ENCODE measurements around the gene OGFR.

OGFR gene

GRCh38 chr20:62777528-62777830 lies 27.2 kb upstream of the OGFR start:
- no peak for TF ChIP-seq TARDBP (IDR thresholded peaks at IDR 0.05)
- CTCF ChIA-PET: no interaction called here
- DNase-seq (ENCODE audit: extremely low spot score): no peak
- POLR2A ChIA-PET: no interaction called here

GRCh38 chr20:62778058-62778457 lies 26.6 kb upstream of the OGFR start:
- POLR2A ChIA-PET: no interaction called here
- CTCF ChIA-PET: no interaction called here

GRCh38 chr20:62778601-62779416 lies 25.8 kb upstream of the OGFR start:
- ChIA-PET CTCF (no interaction called here), POLR2A (no interaction called here)
- no peak for TF ChIP-seq ELF4 (IDR thresholded peaks at IDR 0.05)
- TF ChIP-seq HDGF (IDR thresholded peaks at IDR 0.05; ENCODE audit: borderline replicate concordance): no peak
- TF ChIP-seq L3MBTL2 (conservative IDR thresholded peaks at IDR 0.05): no peak
- no peak for TF ChIP-seq SP1 (IDR thresholded peaks at IDR 0.05)
- TF ChIP-seq PKNOX1 (IDR thresholded peaks at IDR 0.05): no peak
- TF ChIP-seq SUZ12 (IDR thresholded peaks at IDR 0.05): no peak
- no peak for TF ChIP-seq ZNF384 (IDR thresholded peaks at IDR 0.05)
- DNase-seq (ENCODE audit: extremely low spot score): no peak

More at GRCh38 chr20:62778058-62778457, 26.6 kb upstream of the OGFR start:
- TF ChIP-seq FOXM1 (IDR thresholded peaks at IDR 0.05; ENCODE audit: borderline replicate concordance) (no peak), HDGF (IDR thresholded peaks at IDR 0.05; ENCODE audit: borderline replicate concordance) (no peak), BHLHE40 (IDR thresholded peaks at IDR 0.05; ENCODE audit: borderline replicate concordance) (no peak), SUZ12 (IDR thresholded peaks at IDR 0.05) (no peak), LEF1 (IDR thresholded peaks at IDR 0.05; ENCODE audit: borderline replicate concordance) (no peak), ELF4 (IDR thresholded peaks at IDR 0.05) (no peak), CTBP1 (IDR thresholded peaks at IDR 0.05; ENCODE audit: borderline replicate concordance) (no peak), L3MBTL2 (conservative IDR thresholded peaks at IDR 0.05) (no peak), ZNF384 (IDR thresholded peaks at IDR 0.05) (no peak), TARDBP (IDR thresholded peaks at IDR 0.05) (no peak)
- DNase-seq (ENCODE audit: extremely low spot score): no peak

GRCh38 chr20:62779417-62779685 lies 25.3 kb upstream of the OGFR start:
- ChIA-PET POLR2A (no interaction called here), CTCF (no interaction called here)
- DNase-seq (ENCODE audit: extremely low spot score): no peak
- no peak for TF ChIP-seq PKNOX1 (IDR thresholded peaks at IDR 0.05)
- TF ChIP-seq L3MBTL2 (conservative IDR thresholded peaks at IDR 0.05): no peak
- no peak for TF ChIP-seq LEF1 (IDR thresholded peaks at IDR 0.05; ENCODE audit: borderline replicate concordance)
- TF ChIP-seq SP1 (IDR thresholded peaks at IDR 0.05): no peak
- TF ChIP-seq BHLHE40 (IDR thresholded peaks at IDR 0.05; ENCODE audit: borderline replicate concordance): no peak
- TF ChIP-seq ELF4 (IDR thresholded peaks at IDR 0.05): no peak
- no peak for TF ChIP-seq ARNT (IDR thresholded peaks at IDR 0.05)
- TF ChIP-seq HDGF (IDR thresholded peaks at IDR 0.05; ENCODE audit: borderline replicate concordance): no peak
- no peak for TF ChIP-seq NFRKB (IDR thresholded peaks at IDR 0.05)
- no peak for TF ChIP-seq TARDBP (IDR thresholded peaks at IDR 0.05)
- no peak for TF ChIP-seq FOXM1 (IDR thresholded peaks at IDR 0.05; ENCODE audit: borderline replicate concordance)
- no peak for TF ChIP-seq SUZ12 (IDR thresholded peaks at IDR 0.05)
- TF ChIP-seq FOXA1 (IDR thresholded peaks at IDR 0.05): no peak
- no peak for TF ChIP-seq CTBP1 (IDR thresholded peaks at IDR 0.05; ENCODE audit: borderline replicate concordance)
- no peak for TF ChIP-seq ZNF384 (IDR thresholded peaks at IDR 0.05)

- DNase-seq (ENCODE audit: extremely low spot score): no peak
- TF ChIP-seq NFRKB (IDR thresholded peaks at IDR 0.05): no peak
- TF ChIP-seq TARDBP (IDR thresholded peaks at IDR 0.05): no peak
- TF ChIP-seq SP1 (IDR thresholded peaks at IDR 0.05): no peak
- TF ChIP-seq L3MBTL2 (conservative IDR thresholded peaks at IDR 0.05): no peak
- no peak for TF ChIP-seq LEF1 (IDR thresholded peaks at IDR 0.05; ENCODE audit: borderline replicate concordance)
- no peak for TF ChIP-seq PKNOX1 (IDR thresholded peaks at IDR 0.05)
- TF ChIP-seq ARNT (IDR thresholded peaks at IDR 0.05): no peak
- TF ChIP-seq ZNF384 (IDR thresholded peaks at IDR 0.05): no peak
- TF ChIP-seq BHLHE40 (IDR thresholded peaks at IDR 0.05; ENCODE audit: borderline replicate concordance): no peak
- TF ChIP-seq HDGF (IDR thresholded peaks at IDR 0.05; ENCODE audit: borderline replicate concordance): no peak
- TF ChIP-seq CTBP1 (IDR thresholded peaks at IDR 0.05; ENCODE audit: borderline replicate concordance): no peak
- no peak for TF ChIP-seq FOXK2 (IDR thresholded peaks at IDR 0.05)
- no peak for TF ChIP-seq FOXM1 (IDR thresholded peaks at IDR 0.05; ENCODE audit: borderline replicate concordance)
- no peak for TF ChIP-seq FOXA1 (IDR thresholded peaks at IDR 0.05)
- no peak for TF ChIP-seq ELF4 (IDR thresholded peaks at IDR 0.05)
- CTCF ChIA-PET: interaction anchor here (0.5 kb wide), 1 partner anchor 275 kb away, joined by 3 read pairs; no protein-coding TSS in a partner anchor
- POLR2A ChIA-PET: no interaction called here
Observed at GRCh38 chr20:62780204-62780603, 24.4 kb upstream of the OGFR start.

- CTCF ChIA-PET: no interaction called here
- no peak for TF ChIP-seq NFRKB (IDR thresholded peaks at IDR 0.05)
- TF ChIP-seq FOXM1 (IDR thresholded peaks at IDR 0.05; ENCODE audit: borderline replicate concordance): no peak
- DNase-seq (ENCODE audit: extremely low spot score): no peak
- POLR2A ChIA-PET: no interaction called here
Observed at GRCh38 chr20:62780696-62781095, 23.9 kb upstream of the OGFR start.

All from HEK293T (cell line).